ENCODE results near the gene BCAS1. TPM values are rescaled to one million over a fixed set of nuclear protein-coding genes. Genes with fewer than 3 reads are reported as not detected.

BCAS1 gene
- total RNA-seq, 1 donor from 2014 or later, result 2.4 TPM

- no peak for FAIRE-seq
- no peak for DNase-seq (ENCODE audit: low spot score in 2 of 2)
Measured at GRCh38 chr20:53899351-53900167, 170.8 kb downstream of the BCAS1 start.

DNA sequence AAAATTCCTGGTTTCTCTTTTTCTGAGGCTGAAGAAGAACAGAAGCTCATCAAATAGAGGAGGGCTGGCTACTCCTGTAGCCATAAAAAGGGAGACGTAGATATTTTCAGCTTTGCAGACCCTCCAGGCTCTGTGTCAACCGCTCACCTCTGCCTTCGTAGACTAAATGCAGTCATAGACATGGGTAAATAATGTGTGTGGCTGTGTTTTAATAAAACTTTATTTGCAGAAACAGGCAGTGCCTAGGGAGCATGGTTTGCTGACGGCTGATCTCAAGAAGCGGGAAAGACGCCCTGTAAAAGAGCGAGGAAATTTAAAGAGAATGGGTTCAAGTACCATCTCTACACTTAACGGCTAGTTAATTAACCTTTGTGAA, 171.8 kb downstream of the BCAS1 start:
- DNase-seq (ENCODE audit: low spot score in 2 of 2) (no peak), FAIRE-seq (no peak)

- DNase-seq (ENCODE audit: low spot score in 2 of 2) (no peak), FAIRE-seq (no peak)
Measured at GRCh38 chr20:53897884-53898555, 172.4 kb downstream of the BCAS1 start.

- no peak for FAIRE-seq
Measured at GRCh38 chr20:53896647-53897046, 173.7 kb downstream of the BCAS1 start.

DNA sequence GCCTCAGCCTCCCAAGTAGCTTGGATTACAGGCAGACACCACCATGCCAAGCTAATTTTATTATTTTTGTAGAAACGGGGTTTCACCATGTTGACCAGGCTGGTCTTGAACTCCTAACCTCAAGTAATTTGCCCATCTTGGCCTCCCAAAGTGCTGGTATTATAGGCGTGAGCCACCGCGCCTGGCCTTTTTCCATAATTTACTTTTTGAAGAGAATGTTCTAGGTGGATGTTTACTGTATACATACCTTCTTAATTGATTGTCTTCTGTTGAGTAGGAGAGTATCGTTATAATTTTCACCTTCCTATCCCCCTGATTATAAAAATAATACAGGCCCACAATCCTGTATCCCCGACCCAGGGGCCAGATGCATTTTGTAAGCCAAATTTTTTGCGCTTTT, 174.4 kb downstream of the BCAS1 start:
- DNase-seq (ENCODE audit: low spot score in 2 of 2), result no peak
- no peak for FAIRE-seq

More at GRCh38 chr20:53896647-53897046, 173.7 kb downstream of the BCAS1 start:
- DNase-seq (ENCODE audit: low spot score in 2 of 2), result no peak

- DNase-seq (ENCODE audit: low spot score in 2 of 2) (no peak), FAIRE-seq (no peak)
Measured at GRCh38 chr20:53895385-53895755, 175.0 kb downstream of the BCAS1 start.

DNA sequence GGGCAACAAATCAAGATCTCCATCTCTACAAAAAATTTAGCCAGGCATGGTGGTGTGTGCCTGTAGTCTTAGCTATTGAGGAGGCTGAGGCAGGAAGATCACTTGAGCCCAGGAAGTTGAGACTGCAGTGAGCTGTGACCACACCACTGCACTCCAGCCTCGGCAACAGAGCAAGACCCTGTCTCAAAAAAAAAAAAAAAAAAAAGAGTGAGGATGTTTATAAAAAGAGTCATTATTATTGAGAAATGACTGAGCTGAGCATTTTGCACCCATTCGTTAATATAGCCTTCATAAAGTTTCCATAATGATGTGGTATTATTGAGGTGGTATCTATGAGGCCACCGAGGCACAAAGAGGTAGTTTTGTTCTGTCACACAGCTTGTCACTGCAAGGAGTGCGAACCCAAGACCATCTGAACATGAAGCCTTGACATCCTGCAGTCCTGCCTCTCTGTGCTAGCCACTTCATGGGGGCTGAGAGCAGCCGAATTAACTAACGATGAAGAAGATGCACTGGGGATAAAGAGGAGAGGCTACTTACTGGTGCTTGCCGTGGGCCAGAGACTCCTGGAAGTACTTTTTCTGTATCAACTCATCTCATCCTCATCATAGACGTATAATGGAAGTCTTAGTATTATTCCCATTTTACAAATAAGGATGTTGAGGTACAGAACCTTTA, 175.5 kb downstream of the BCAS1 start:
- FAIRE-seq (no peak), DNase-seq (ENCODE audit: low spot score in 2 of 2) (no peak)

Small RNA genes within 50 kb of the gene (small RNA-seq; reads per million reads assigned to genes)
- gene MIR4756, result not detected

Other genes starting within 250 kb of the BCAS1 start
- 0.41 TPM for gene CYP24A1, start 103.4 kb upstream of the BCAS1 start, total RNA-seq
- gene PFDN4, start 137.5 kb upstream of the BCAS1 start, total RNA-seq, result 234 TPM